Measurements from ENCODE around the gene NOX5. TPM values are rescaled to one million over a fixed set of nuclear protein-coding genes. Genes with fewer than 3 reads are reported as not detected.

The NOX5 gene
- total and polyA plus RNA-seq, 2 of the 4 experiments (the other 2 are of a cell fraction), result 0.07 TPM; not detected in 1

DNA sequence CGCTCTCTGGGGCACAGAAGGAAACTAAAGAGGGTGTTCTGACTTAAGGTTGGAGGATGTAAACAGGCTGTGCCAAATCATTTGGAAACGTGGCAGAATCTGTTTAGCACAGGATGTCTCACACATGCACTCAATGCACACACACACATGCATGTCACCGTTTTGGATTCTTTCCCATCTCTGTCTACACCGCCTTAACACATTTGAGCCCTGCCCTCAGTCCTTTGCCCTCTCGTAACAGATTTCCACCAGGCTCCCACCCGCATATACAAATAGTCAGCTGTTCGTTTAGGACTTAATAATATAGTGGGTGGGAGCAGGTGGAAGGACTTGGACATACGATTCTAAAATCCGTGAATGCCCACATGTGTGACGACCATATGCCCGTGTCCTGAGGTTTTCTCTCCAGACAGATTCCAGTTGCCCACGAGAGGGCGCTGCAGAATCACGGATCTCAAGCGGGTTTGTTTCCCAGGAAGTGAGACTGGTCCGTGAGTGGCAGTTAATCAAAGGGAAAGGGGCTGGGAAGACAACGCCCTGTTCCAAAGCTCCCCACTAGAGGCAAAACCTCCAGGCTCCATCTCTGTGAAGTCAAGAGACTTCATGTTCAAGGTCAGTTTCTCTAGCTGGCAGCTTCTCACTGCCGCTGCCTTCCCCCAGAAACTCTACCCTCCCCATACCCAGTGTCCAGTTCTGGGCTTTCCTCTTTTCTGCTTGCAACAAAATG lies 44.5 kb downstream of the NOX5 start:
- peak overlapping the region; percentile 73 for H2AFZ ChIP-seq (replicated peaks; ENCODE audit: low read length, poor library complexity)
- no peak overlapping the region for H3K23ac ChIP-seq (ENCODE audit: low read depth, low read length)
- H4K91ac ChIP-seq (ENCODE audit: insufficient read depth, low read depth, low read length), result no peak overlapping the region
- ChIA-PET CTCF (interaction anchor here (0.6 to 1.6 kb wide), 13 partner anchors 10 to 404 kb away, joined by 3 to 6 read pairs (median 3); no protein-coding TSS in a partner anchor), POLR2A (ENCODE audit: unreplicated experiment) (no interaction called here)
- H3K4me2 ChIP-seq (ENCODE audit: low read depth, low read length), result peak overlapping the region; percentile 34; the same call in 1 of the 2 replicates
- no peak overlapping the region for H2BK15ac ChIP-seq (ENCODE audit: low read depth, low read length)
- no TSS peak for BruUV-seq (replicated peaks)
- no peak overlapping the region for H3K14ac ChIP-seq (replicated peaks; ENCODE audit: low read depth, low read length)
- H3K18ac ChIP-seq (ENCODE audit: low read depth, low read length), result no peak overlapping the region
- peak; percentile 92 for ATAC-seq (ENCODE audit: low read depth)
- H4K5ac ChIP-seq (ENCODE audit: low read depth, low read length), result no peak overlapping the region; the same call in 1 of the 2 replicates
- in situ Hi-C loops (cut with MboI; ENCODE audit: low sequenced_read_pairs) (no loop called here), dilution Hi-C loops (cut with HindIII; ENCODE audit: low sequenced_read_pairs, unreplicated experiment) (no loop called here), intact Hi-C loops (cut with micrococcal nuclease) (loop anchor here (1.0 to 2.0 kb wide), 4 partner anchors 102 to 407 kb away; partner anchors contain the start of gene GLCE)
- 0 out of 2 replicates have a peak overlapping the region, but pooled peaks have one; percentile 32 for H2BK20ac ChIP-seq (ENCODE audit: low read depth, low read length)
- no peak overlapping the region for H3K4me3 ChIP-seq (ENCODE audit: insufficient read depth, low read depth, low read length)
- H3K9me3 ChIP-seq (ENCODE audit: control insufficient read depth, insufficient read depth, low read length), result no peaks in the 10 kb centered on the region
- H3K56ac ChIP-seq (ENCODE audit: extremely low read depth, insufficient read depth, low read length), result no peak overlapping the region
- H3K4ac ChIP-seq (ENCODE audit: low read depth, low read length), result peak overlapping the region; percentile 2
- peaks cover 29% of the 10 kb centered on the region for H3K27me3 ChIP-seq (ENCODE audit: control insufficient read depth, insufficient read depth, low read length)
- no peaks in the 10 kb centered on the region; the same call in 1 of the 2 replicates for H3K4me1 ChIP-seq (ENCODE audit: control insufficient read depth, insufficient read depth, low read length)
- peak; percentile 81 for DNase-seq
- no peaks in the 10 kb centered on the region for H3K79me1 ChIP-seq (ENCODE audit: low read depth in 1 of 2, low read length in 2 of 2)
- peak overlapping the region in 1 of 2 experiments; percentile 12; a peak in 1 of 4 replicates for H4K8ac ChIP-seq (ENCODE audit: low read depth in 2 of 2, low read length in 2 of 2)
- H3K27ac ChIP-seq (ENCODE audit: insufficient read depth, low read length), result no peak overlapping the region
- no peak overlapping the region for H2BK5ac ChIP-seq (ENCODE audit: low read depth, low read length, poor library complexity, severe bottlenecking)
- no peaks in the 10 kb centered on the region for H3K36me3 ChIP-seq (ENCODE audit: control insufficient read depth, insufficient read depth, low read length)
- WGBS, 2 experiments (ENCODE audit: extremely low coverage in 2 of 2, insufficient read length in 1 of 2), result 57% methylated on average over 1 of the region's 18 CpGs; no CpG with 5 or more reads in 1 of the 2 experiments
- peak overlapping the region; percentile 0; the same call in 1 of the 2 replicates for H2BK120ac ChIP-seq (ENCODE audit: low read depth, low read length)
- H3K9ac ChIP-seq (ENCODE audit: low read depth, low read length), result no peak overlapping the region
- no peaks in the 10 kb centered on the region; the same call in 1 of the 2 replicates for H4K20me1 ChIP-seq (ENCODE audit: insufficient read depth, low read length)
- H3K9me1 ChIP-seq (ENCODE audit: insufficient read depth, low read length), result peaks cover 4% of the 10 kb centered on the region; the same call in 1 of the 2 replicates
- H2AK9ac ChIP-seq (replicated peaks; ENCODE audit: low read depth, low read length, poor library complexity), result peak overlapping the region; percentile 53
- H2AK5ac ChIP-seq (ENCODE audit: low read depth, low read length), result peak overlapping the region; percentile 48; the same call in 1 of the 2 replicates
- TF ChIP-seq RAD21 (IDR thresholded peaks at IDR 0.05; ENCODE audit: low read length) (peak; percentile 98), NFE2L2 (IDR thresholded peaks at IDR 0.05; ENCODE audit: low read depth, low read length) (no peak), MXI1 (IDR thresholded peaks at IDR 0.05; ENCODE audit: borderline replicate concordance, low read depth, low read length) (no peak), FOS (IDR thresholded peaks at IDR 0.05; ENCODE audit: low read depth, low read length) (no peak), SMC3 (IDR thresholded peaks at IDR 0.05; ENCODE audit: low read depth, low read length) (peak; percentile 98), CHD1 (IDR thresholded peaks at IDR 0.05; ENCODE audit: low read depth, low read length) (no peak), POLR2A (IDR thresholded peaks at IDR 0.05; ENCODE audit: low read depth, low read length) (peak; percentile 37), MAFK (IDR thresholded peaks at IDR 0.05; ENCODE audit: low read depth, low read length) (no peak), MAZ (IDR thresholded peaks at IDR 0.05; ENCODE audit: borderline replicate concordance, low read depth, low read length) (no peak), BHLHE40 (IDR thresholded peaks at IDR 0.05; ENCODE audit: low read depth, low read length) (no peak; the same call in 1 of the 2 replicates), CEBPB (IDR thresholded peaks at IDR 0.05; ENCODE audit: low read depth, low read length) (no peak), RCOR1 (IDR thresholded peaks at IDR 0.05; ENCODE audit: insufficient replicate concordance, low read length) (no peak)
- TF ChIP-seq, protein P1, sequence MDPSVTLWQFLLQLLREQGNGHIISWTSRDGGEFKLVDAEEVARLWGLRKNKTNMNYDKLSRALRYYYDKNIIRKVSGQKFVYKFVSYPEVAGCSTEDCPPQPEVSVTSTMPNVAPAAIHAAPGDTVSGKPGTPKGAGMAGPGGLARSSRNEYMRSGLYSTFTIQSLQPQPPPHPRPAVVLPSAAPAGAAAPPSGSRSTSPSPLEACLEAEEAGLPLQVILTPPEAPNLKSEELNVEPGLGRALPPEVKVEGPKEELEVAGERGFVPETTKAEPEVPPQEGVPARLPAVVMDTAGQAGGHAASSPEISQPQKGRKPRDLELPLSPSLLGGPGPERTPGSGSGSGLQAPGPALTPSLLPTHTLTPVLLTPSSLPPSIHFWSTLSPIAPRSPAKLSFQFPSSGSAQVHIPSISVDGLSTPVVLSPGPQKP (IDR thresholded peaks at IDR 0.05; ENCODE audit: borderline replicate concordance, low read depth, low read length), result no peak
- TF ChIP-seq, protein P2, sequence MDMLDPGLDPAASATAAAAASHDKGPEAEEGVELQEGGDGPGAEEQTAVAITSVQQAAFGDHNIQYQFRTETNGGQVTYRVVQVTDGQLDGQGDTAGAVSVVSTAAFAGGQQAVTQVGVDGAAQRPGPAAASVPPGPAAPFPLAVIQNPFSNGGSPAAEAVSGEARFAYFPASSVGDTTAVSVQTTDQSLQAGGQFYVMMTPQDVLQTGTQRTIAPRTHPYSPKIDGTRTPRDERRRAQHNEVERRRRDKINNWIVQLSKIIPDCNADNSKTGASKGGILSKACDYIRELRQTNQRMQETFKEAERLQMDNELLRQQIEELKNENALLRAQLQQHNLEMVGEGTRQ (IDR thresholded peaks at IDR 0.05; ENCODE audit: low read depth, low read length), result 0 out of 2 replicates have a peak, but pooled peaks have one; percentile 20
